ENCODE data around the gene NUDT21. TPM values are rescaled to one million over a fixed set of nuclear protein-coding genes. Genes with fewer than 3 reads are reported as not detected.

NUDT21 gene
- total and polyA plus RNA-seq, 12 donors: 9.3 to 74.7 (median 62.5) TPM

DNA sequence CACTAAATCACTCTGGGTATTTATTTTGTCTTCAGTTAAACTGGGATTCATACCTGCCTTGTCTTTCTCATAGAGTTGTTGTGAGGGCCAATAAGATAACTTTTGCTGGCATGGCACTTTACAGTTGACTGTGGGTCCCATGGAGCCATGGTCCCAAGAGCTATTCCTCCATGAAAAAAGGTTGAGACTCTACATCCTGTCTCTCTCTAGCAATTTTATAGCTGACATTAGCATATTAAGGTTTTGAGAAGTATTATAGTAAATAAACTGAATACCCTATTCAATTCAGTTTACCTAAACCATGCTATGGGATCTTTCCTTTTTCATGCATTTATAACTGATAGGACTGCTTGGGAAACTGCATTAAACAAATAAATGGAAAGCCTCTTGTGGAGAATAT, 17.7 kb upstream of the NUDT21 start:
- Histone ChIP-seq H3K36me3 (peaks cover 0 to 100% (median 70%) of the 10 kb centered on the region in 9 donors), H3K9me3 (no peaks in the 10 kb centered on the region), H3K4me1 (no peaks in the 10 kb centered on the region), H3K27me3 (no peaks in the 10 kb centered on the region), H3K4me3 (no peak overlapping the region), H3K27ac (no peak overlapping the region)
- TF ChIP-seq, protein P1, sequence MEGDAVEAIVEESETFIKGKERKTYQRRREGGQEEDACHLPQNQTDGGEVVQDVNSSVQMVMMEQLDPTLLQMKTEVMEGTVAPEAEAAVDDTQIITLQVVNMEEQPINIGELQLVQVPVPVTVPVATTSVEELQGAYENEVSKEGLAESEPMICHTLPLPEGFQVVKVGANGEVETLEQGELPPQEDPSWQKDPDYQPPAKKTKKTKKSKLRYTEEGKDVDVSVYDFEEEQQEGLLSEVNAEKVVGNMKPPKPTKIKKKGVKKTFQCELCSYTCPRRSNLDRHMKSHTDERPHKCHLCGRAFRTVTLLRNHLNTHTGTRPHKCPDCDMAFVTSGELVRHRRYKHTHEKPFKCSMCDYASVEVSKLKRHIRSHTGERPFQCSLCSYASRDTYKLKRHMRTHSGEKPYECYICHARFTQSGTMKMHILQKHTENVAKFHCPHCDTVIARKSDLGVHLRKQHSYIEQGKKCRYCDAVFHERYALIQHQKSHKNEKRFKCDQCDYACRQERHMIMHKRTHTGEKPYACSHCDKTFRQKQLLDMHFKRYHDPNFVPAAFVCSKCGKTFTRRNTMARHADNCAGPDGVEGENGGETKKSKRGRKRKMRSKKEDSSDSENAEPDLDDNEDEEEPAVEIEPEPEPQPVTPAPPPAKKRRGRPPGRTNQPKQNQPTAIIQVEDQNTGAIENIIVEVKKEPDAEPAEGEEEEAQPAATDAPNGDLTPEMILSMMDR (IDR thresholded peaks at IDR 0.05): no peak
- DNase-seq (no peak), ATAC-seq (no peak)
- intact Hi-C loops (cut with DNase I): no loop called here

DNA sequence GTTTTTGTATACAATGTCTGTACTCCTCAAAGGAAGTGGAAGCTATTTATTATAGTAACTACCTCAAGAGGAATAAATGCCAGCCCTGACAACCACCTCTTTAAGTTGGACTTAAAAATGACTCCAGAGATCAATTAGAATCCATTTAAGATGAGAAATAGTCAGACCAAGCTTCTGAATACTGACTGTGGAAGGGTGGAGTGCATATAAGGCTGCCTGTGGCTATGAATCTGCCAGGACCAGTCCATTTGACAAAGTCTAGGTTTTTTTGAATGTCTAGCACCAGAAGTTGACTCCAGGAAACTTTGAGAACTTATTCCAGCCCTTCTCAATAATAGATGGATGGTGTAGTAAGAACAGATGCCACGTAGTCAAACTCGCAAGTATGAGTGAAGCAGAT, 15.2 kb upstream of the NUDT21 start:
- no peak overlapping the region for H3K4me3 ChIP-seq
- intact Hi-C loops (cut with DNase I): no loop called here
- no peak for ATAC-seq
- peaks cover 0 to 100% (median 48%) of the 10 kb centered on the region in 9 donors for H3K36me3 ChIP-seq
- 97 to 99% methylated on average over 2 of the region's 2 CpGs for WGBS, 2 donors
- no peaks in the 10 kb centered on the region for H3K27me3 ChIP-seq
- TF ChIP-seq, protein P1 (IDR thresholded peaks at IDR 0.05): no peak
- no peak for DNase-seq
- H3K9me3 ChIP-seq: no peaks in the 10 kb centered on the region
- H3K27ac ChIP-seq: no peak overlapping the region
- no peaks in the 10 kb centered on the region for H3K4me1 ChIP-seq

DNA sequence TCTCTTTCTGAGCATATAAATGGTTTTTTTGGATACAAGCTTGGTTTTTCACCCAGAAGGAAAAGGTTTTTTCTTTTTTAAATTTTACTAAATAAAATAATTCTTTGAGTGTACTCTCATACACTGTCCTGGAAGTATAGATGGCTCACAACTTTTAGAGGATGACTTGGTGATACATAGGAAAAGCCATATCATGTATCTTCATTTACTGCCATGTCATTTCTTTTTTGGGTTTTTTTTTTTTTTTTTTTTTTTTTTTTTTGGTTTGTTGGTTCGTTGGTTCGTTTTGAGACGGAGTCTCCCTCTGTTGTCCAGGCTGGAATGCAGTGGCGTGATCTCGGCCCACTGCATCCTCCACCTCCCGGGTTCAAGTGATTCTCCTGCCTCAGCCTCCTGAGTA, 12.0 kb upstream of the NUDT21 start:
- intact Hi-C loops (cut with DNase I): no loop called here
- H3K9me3 ChIP-seq: no peaks in the 10 kb centered on the region
- TF ChIP-seq, protein P1 (IDR thresholded peaks at IDR 0.05): no peak
- H3K4me3 ChIP-seq: no peak overlapping the region
- peaks cover 0 to 100% (median 48%) of the 10 kb centered on the region in 9 donors for H3K36me3 ChIP-seq
- no peak overlapping the region for H3K27ac ChIP-seq
- ATAC-seq: no peak
- DNase-seq: no peak
- H3K27me3 ChIP-seq: no peaks in the 10 kb centered on the region
- H3K4me1 ChIP-seq: no peaks in the 10 kb centered on the region
- 96% methylated on average over 6 of the region's 6 CpGs for WGBS, 2 donors

DNA sequence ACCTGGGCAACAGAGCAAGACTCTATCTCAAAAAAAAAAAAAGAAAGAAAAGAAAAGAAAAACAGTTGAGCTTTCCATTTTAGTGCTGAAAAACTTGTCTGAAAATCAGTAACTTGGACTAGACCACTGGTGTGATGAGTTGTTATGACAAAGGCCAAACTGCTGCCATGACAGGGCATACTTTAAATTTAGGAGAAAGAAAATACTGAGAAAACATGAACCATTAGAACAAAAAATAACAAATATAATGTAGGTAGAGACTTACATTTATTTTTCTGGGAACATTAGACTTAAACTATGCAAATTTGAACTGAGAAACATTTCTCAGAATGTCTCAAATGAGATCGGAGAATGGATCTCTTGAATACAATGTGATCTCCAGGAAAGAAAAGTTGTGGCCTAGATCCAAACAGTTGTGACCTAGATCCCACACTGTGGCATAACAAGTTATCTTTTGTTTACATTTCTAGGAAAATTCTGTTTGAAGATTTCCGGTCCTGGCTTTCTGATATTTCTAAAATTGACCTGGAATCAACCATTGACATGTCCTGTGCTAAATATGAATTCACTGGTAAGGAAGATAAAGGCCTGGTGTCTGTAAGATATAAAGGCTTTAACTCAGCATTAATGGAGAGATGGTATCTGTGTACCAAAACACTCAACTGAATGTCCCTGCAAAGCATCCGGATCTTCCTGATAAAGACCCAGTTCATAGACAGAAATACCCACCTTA, 11.1 kb upstream of the NUDT21 start:
- TF ChIP-seq, protein P1 (IDR thresholded peaks at IDR 0.05): no peak
- Histone ChIP-seq H3K36me3 (peaks cover 0 to 100% (median 47%) of the 10 kb centered on the region in 9 donors), H3K27me3 (no peaks in the 10 kb centered on the region), H3K4me1 (no peaks in the 10 kb centered on the region), H3K9me3 (no peaks in the 10 kb centered on the region), H3K27ac (no peak overlapping the region), H3K4me3 (no peak overlapping the region)
- ATAC-seq (no peak), DNase-seq (no peak)
- intact Hi-C loops (cut with DNase I): no loop called here
- 82 to 88% methylated on average over 3 of the region's 3 CpGs for WGBS, 2 donors

Data from heart right ventricle (tissue), 16 donors.